Natural killer cell treated with Interleukin-12 subunit alpha and Interleukin-12 subunit beta and Interleukin-15 and Interleukin-18, amount 100 ng/mL, for 72 hours (primary cell): ENCODE measurements around the gene WDR18. TPM values are rescaled to one million over a fixed set of nuclear protein-coding genes. Genes with fewer than 3 reads are reported as not detected.
A peak's percentile ranks its signal among the peaks of the same experiment; 100 is the strongest.

Source experiments
- ATAC-seq, 2 donors: fragments of 150-1000 bp; cut with Tn5 transposase in 1 of 2; sonication (Bioruptor Pico), chemical (Tn5 transposase) in 1 of 2; 2 replicates each; pipeline ENCODE4 v1.10.0; 2021
- DNase-seq: peaks from one replicate; pipeline ENCODE4 v3.0.0; 2022; ENCODE audit warnings: low spot score
- H3K27ac Mint-ChIP-seq, 2 donors: 1 replicate in 1 of 2; 2 replicates in 1 of 2; pipeline ENCODE4 v1.8.0; 2022; ENCODE audit warnings: mixed read lengths in 2 of 2, mild to moderate bottlenecking in 1 of 2, moderate library complexity in 1 of 2
- H3K27me3 Mint-ChIP-seq, 2 donors: 1 replicate in 1 of 2; 2 replicates in 1 of 2; pipeline ENCODE4 v1.8.0; 2022; ENCODE audit warnings: mixed read lengths in 2 of 2
- H3K36me3 Mint-ChIP-seq: one replicate; pipeline ENCODE4 v1.8.0; 2022; ENCODE audit warnings: mixed read lengths
- H3K4me1 Mint-ChIP-seq, 2 donors: 1 replicate in 1 of 2; 2 replicates in 1 of 2; pipeline ENCODE4 v1.8.0; 2022; ENCODE audit warnings: low read depth in 2 of 2, mixed read lengths in 2 of 2, mild to moderate bottlenecking in 1 of 2
- H3K4me3 Mint-ChIP-seq: one replicate; pipeline ENCODE4 v1.8.0; 2022; ENCODE audit warnings: mixed read lengths
- H3K9me3 Mint-ChIP-seq: 2 replicates; pipeline ENCODE4 v1.8.0; 2022; ENCODE audit warnings: mixed read lengths
- total RNA-seq, 2 donors: library from RNA; stranded (reverse); gene quantifications; one replicate each; pipeline ENCODE4 v1.2.3, GENCODE V29; 2022

WDR18 gene
- total RNA-seq, 2 donors from 2014 or later = 57.8 to 106 TPM

DNA sequence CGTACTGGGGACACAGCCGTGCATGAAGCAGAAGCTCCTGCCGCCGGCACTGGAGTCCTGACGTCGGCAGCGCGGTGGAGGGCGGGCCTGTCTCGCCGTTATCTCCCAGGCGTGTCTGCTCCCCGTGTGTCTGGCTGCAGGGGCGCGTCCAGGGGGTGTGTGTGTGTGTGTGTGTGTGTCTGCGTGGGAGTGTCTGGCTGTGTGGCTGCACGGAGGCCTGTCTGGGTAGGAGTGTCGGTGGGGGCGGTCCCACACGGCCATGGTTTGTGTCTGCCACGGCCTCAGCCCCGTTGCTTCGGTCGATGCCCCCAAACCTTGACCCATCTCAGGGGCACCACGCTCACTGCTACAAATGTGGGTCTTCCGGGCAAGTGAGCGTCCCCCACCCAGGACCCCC, 40.0 kb upstream of the WDR18 start:
- no peaks in the 10 kb centered on the region for H3K36me3 Mint-ChIP-seq
- H3K4me1 Mint-ChIP-seq = peaks cover 13 to 19% of the 10 kb centered on the region in 2 donors
- ATAC-seq = no peak
- H3K9me3 Mint-ChIP-seq = no peaks in the 10 kb centered on the region
- H3K27me3 Mint-ChIP-seq = no peaks in the 10 kb centered on the region
- no peak overlapping the region for H3K4me3 Mint-ChIP-seq
- DNase-seq = no peak
- no peak overlapping the region for H3K27ac Mint-ChIP-seq

GRCh38 chr19:944663-945241, 39.4 kb upstream of the WDR18 start:
- DNase-seq (no peak), ATAC-seq (no peak)
- no peaks in the 10 kb centered on the region for H3K36me3 Mint-ChIP-seq
- peaks cover 13 to 14% of the 10 kb centered on the region in 2 donors for H3K4me1 Mint-ChIP-seq
- no peaks in the 10 kb centered on the region for H3K9me3 Mint-ChIP-seq
- H3K27me3 Mint-ChIP-seq = no peaks in the 10 kb centered on the region
- H3K27ac Mint-ChIP-seq = no peak overlapping the region
- H3K4me3 Mint-ChIP-seq = no peak overlapping the region

GRCh38 chr19:945401-946252, 38.5 kb upstream of the WDR18 start:
- Mint-ChIP-seq H3K27ac (no peak overlapping the region), H3K4me3 (no peak overlapping the region), H3K27me3 (no peaks in the 10 kb centered on the region), H3K9me3 (no peaks in the 10 kb centered on the region), H3K4me1 (peaks cover 6 to 7% of the 10 kb centered on the region in 2 donors), H3K36me3 (no peaks in the 10 kb centered on the region)
- DNase-seq (no peak), ATAC-seq (no peak)

DNA sequence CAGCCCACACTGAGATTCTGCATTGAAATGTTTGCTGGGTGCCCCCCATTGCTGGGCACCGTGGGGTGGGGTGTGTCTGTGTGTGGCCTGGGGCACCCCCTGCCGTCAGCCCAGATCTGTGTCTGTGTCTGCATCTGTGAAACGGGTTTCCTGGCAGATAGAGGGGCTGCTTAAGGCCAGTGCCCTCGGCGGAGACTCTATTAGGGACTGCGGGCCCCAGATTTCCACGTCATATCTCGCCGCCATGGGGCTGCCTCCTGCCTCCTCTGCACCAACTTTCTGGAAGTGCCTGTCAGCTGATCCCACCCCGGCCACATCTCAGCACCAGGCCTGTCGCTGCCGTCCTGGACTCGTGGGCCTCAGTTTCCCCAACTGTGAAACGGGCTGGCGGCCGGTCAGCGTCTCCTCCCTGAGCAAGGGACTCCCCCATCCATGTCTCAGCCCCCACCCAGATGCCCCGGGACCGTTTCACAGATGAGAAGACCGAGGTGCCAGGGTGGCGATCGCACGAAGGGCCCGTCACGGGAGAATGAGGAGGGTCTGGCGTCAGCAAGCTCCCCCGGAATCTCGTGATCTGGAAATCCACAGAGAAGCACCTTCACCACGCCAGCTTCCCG, 36.9 kb upstream of the WDR18 start:
- no peak for DNase-seq
- Mint-ChIP-seq H3K27me3 (no peaks in the 10 kb centered on the region), H3K36me3 (no peaks in the 10 kb centered on the region), H3K4me1 (no peaks in the 10 kb centered on the region), H3K4me3 (no peak overlapping the region), H3K27ac (no peak overlapping the region), H3K9me3 (no peaks in the 10 kb centered on the region)
- ATAC-seq = no peak

GRCh38 chr19:947707-948539, 36.2 kb upstream of the WDR18 start:
- ATAC-seq = peak in 1 of 2 donors; percentile 44
- H3K4me1 Mint-ChIP-seq = peaks cover 0 to under 1% of the 10 kb centered on the region in 2 donors
- no peaks in the 10 kb centered on the region for H3K36me3 Mint-ChIP-seq
- H3K9me3 Mint-ChIP-seq = no peaks in the 10 kb centered on the region
- no peak overlapping the region for H3K27ac Mint-ChIP-seq
- no peaks in the 10 kb centered on the region for H3K27me3 Mint-ChIP-seq
- no peak overlapping the region for H3K4me3 Mint-ChIP-seq
- no peak for DNase-seq

GRCh38 chr19:948842-949496, 35.2 kb upstream of the WDR18 start:
- H3K27me3 Mint-ChIP-seq = no peaks in the 10 kb centered on the region
- H3K4me1 Mint-ChIP-seq = peaks cover 0 to 6% of the 10 kb centered on the region in 2 donors
- H3K9me3 Mint-ChIP-seq = no peaks in the 10 kb centered on the region
- DNase-seq = no peak
- no peak overlapping the region for H3K27ac Mint-ChIP-seq
- no peak overlapping the region for H3K4me3 Mint-ChIP-seq
- H3K36me3 Mint-ChIP-seq = no peaks in the 10 kb centered on the region
- no peak for ATAC-seq

- no peak overlapping the region for H3K4me3 Mint-ChIP-seq
- peaks cover 0 to 6% of the 10 kb centered on the region in 2 donors for H3K4me1 Mint-ChIP-seq
- no peak overlapping the region for H3K27ac Mint-ChIP-seq
- H3K36me3 Mint-ChIP-seq = no peaks in the 10 kb centered on the region
- DNase-seq (no peak), ATAC-seq (no peak)
- no peaks in the 10 kb centered on the region for H3K9me3 Mint-ChIP-seq
- no peaks in the 10 kb centered on the region for H3K27me3 Mint-ChIP-seq
These were observed 33.6 kb upstream of the WDR18 start for GRCh38 chr19:950352-951066.

GRCh38 chr19:952049-952679, 32.0 kb upstream of the WDR18 start:
- no peak for ATAC-seq
- Mint-ChIP-seq H3K27ac (no peak overlapping the region), H3K27me3 (no peaks in the 10 kb centered on the region), H3K4me1 (peaks cover 0 to 6% of the 10 kb centered on the region in 2 donors), H3K4me3 (no peak overlapping the region), H3K36me3 (no peaks in the 10 kb centered on the region), H3K9me3 (no peaks in the 10 kb centered on the region)
- DNase-seq = no peak

GRCh38 chr19:952680-953444, 31.3 kb upstream of the WDR18 start:
- no peak for DNase-seq
- Mint-ChIP-seq H3K4me1 (peaks cover 0 to 6% of the 10 kb centered on the region in 2 donors), H3K4me3 (peak overlapping the region; percentile 22), H3K36me3 (no peaks in the 10 kb centered on the region), H3K9me3 (no peaks in the 10 kb centered on the region), H3K27me3 (no peaks in the 10 kb centered on the region), H3K27ac (no peak overlapping the region)
- no peak for ATAC-seq

DNA sequence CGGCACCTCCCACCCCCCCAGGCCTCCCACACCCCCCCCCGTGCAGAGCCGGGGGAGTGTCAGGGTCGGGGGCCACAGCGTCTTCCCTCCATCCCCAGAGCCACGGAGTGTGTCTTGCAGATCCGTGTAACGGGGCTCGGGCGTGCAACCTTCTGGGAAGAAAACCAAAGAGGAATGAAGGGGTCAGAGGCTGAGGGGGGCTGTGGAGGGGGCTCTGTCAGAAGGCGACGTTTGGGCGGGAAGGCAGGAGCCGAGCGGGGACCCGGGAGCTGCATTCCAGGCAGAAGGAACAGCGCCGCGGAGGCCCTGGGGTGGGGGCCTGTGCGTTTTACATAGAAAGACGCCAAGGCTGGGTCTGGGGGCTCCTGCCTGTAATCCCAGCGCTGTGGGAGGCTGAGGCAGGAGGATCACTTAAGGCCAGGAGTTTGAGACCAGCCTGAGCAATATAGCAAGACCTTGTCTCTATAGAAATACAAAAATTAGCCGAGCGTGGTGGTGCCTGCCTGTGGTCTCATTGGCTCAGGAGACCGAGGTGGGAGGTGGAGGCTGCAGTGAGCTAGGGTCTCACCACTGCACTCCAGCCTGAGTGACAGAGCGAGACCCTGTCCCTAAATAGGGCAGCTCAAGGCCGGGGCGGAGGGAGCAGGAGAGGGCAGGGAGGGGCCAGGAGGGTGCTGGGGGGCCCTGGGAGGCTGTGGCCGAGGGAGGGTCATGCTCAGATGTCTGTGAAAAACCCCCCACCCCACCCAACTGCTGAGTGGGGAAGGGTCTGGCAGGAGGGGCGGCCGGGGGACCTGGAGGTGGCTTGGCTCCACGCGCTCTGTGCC, 30.5 kb upstream of the WDR18 start:
- Mint-ChIP-seq H3K27ac (no peak overlapping the region), H3K4me1 (peaks cover 0 to 6% of the 10 kb centered on the region in 2 donors), H3K36me3 (no peaks in the 10 kb centered on the region), H3K4me3 (no peak overlapping the region), H3K27me3 (no peaks in the 10 kb centered on the region), H3K9me3 (no peaks in the 10 kb centered on the region)
- ATAC-seq (no peak), DNase-seq (no peak)

DNA sequence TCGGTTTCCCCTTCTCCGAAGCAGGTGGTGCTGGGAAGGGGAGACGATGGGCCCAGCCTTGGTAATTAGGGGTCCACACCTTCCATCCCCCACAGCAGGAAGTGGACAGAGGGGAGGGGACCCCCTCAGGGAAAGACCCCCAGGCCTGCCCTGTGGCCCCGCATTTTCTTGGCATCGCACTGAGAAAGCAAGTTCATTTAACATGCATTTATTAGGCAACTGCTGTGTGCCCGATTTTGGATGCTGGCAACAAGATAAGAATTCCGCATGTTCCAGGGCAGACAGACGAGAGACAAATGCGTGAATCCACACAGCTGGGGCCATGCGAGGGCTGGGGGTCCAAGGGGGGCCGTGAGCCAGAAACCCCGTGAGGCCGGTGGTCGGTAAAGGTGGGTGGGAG, 29.9 kb upstream of the WDR18 start:
- H3K27ac Mint-ChIP-seq = no peak overlapping the region
- no peak overlapping the region for H3K4me3 Mint-ChIP-seq
- no peak for DNase-seq
- peaks cover 0 to 9% of the 10 kb centered on the region in 2 donors for H3K4me1 Mint-ChIP-seq
- no peaks in the 10 kb centered on the region for H3K36me3 Mint-ChIP-seq
- no peak for ATAC-seq
- no peaks in the 10 kb centered on the region for H3K27me3 Mint-ChIP-seq
- H3K9me3 Mint-ChIP-seq = no peaks in the 10 kb centered on the region
